ENCODE measurements around the gene PTK6. TPM values are rescaled to one million over a fixed set of nuclear protein-coding genes. Genes with fewer than 3 reads are reported as not detected.

PTK6 gene
- total and polyA plus RNA-seq, 9 donors: 0.07 to 0.46 (median 0.12) TPM; not detected in 2

- Histone ChIP-seq H3K27ac (no peak overlapping the region), H3K9me3 (no peaks in the 10 kb centered on the region), H3K27me3 (no peaks in the 10 kb centered on the region), H3K4me3 (no peak overlapping the region), H3K4me1 (ENCODE audit: insufficient read depth) (no peaks in the 10 kb centered on the region), H3K36me3 (no peaks in the 10 kb centered on the region)
- DNase-seq: peak in 1 of 5 donors; percentile 24
- intact Hi-C loops (cut with DNase I): loop anchor here in 2 of 4 donors (10.0 kb wide), 2 partner anchors 115 to 345 kb away; no protein-coding TSS in a partner anchor
- TF ChIP-seq EP300 (IDR thresholded peaks at IDR 0.05) (no peak), POLR2A (IDR thresholded peaks at IDR 0.05) (no peak), CTCF (IDR thresholded peaks at IDR 0.05) (no peak)
- WGBS, 3 donors: 63 to 73% (median 67%) methylated on average over 30 to 39 of the region's 39 CpGs
Measured at GRCh38 chr20:63529861-63530787, 7.1 kb downstream of the PTK6 start.

- Histone ChIP-seq H3K27ac (no peak overlapping the region), H3K27me3 (no peaks in the 10 kb centered on the region), H3K4me1 (ENCODE audit: insufficient read depth) (no peaks in the 10 kb centered on the region), H3K36me3 (no peaks in the 10 kb centered on the region), H3K4me3 (no peak overlapping the region), H3K9me3 (no peaks in the 10 kb centered on the region)
- WGBS, 3 donors: 55 to 71% (median 65%) methylated on average over 27 of the region's 27 CpGs
- TF ChIP-seq EP300 (IDR thresholded peaks at IDR 0.05): no peak
- TF ChIP-seq CTCF (IDR thresholded peaks at IDR 0.05): no peak
- TF ChIP-seq POLR2A (IDR thresholded peaks at IDR 0.05): no peak
- intact Hi-C loops (cut with DNase I): no loop called here
- DNase-seq: peak in 1 of 5 donors; percentile 21
Measured at GRCh38 chr20:63529180-63529860, 7.9 kb downstream of the PTK6 start.

- peak in 1 of 5 donors; percentile 7 for DNase-seq
- no peaks in the 10 kb centered on the region for H3K36me3 ChIP-seq
- no peak overlapping the region for H3K27ac ChIP-seq
- H3K27me3 ChIP-seq: no peaks in the 10 kb centered on the region
- intact Hi-C loops (cut with DNase I): no loop called here
- no peaks in the 10 kb centered on the region for H3K4me1 ChIP-seq (ENCODE audit: insufficient read depth)
- TF ChIP-seq CTCF (IDR thresholded peaks at IDR 0.05) (no peak), POLR2A (IDR thresholded peaks at IDR 0.05) (no peak), EP300 (IDR thresholded peaks at IDR 0.05) (no peak)
- 65 to 75% (median 68%) methylated on average over 9 of the region's 9 CpGs for WGBS, 3 donors
- no peaks in the 10 kb centered on the region for H3K9me3 ChIP-seq
- no peak overlapping the region for H3K4me3 ChIP-seq
Measured at GRCh38 chr20:63527184-63527583, 10.0 kb downstream of the PTK6 start.

GRCh38 chr20:63525971-63526370 lies 11.2 kb downstream of the PTK6 start:
- Histone ChIP-seq H3K27ac (no peak overlapping the region), H3K4me1 (ENCODE audit: insufficient read depth) (peaks cover 8% of the 10 kb centered on the region), H3K36me3 (no peaks in the 10 kb centered on the region), H3K9me3 (no peaks in the 10 kb centered on the region), H3K27me3 (no peaks in the 10 kb centered on the region), H3K4me3 (no peak overlapping the region)
- WGBS, 3 donors: 12 to 25% (median 15%) methylated on average over 2 of the region's 2 CpGs
- TF ChIP-seq POLR2A (IDR thresholded peaks at IDR 0.05) (no peak), CTCF (IDR thresholded peaks at IDR 0.05) (no peak), EP300 (IDR thresholded peaks at IDR 0.05) (no peak)
- intact Hi-C loops (cut with DNase I): no loop called here
- DNase-seq: peak in 1 of 5 donors; percentile 23
